Breast epithelium (tissue), 3 donors: Measurements from ENCODE around the gene ERFL.

Experiments
- POLR2A ChIP-seq: fragments of 450-650 bp; IDR thresholded peaks from one replicate; pipeline ENCODE4 v1.6.1; 2016; ENCODE audit warnings: antibody characterized with exemption, mild to moderate bottlenecking, moderate library complexity
- POLR2AphosphoS5 ChIP-seq, 3 donors: sonication (generic); formaldehyde crosslinking; IDR thresholded peaks; one replicate each; pipeline ENCODE4 v1.6.1; 2017; ENCODE audit warnings: antibody characterized with exemption in 3 of 3
- TF ChIP-seq, protein P1 (sequence below), 3 donors: fragments of 450-650 bp; IDR thresholded peaks; one replicate each; pipeline ENCODE4 v1.5.1; 2016 to 2017; ENCODE audit warnings: antibody characterized with exemption in 3 of 3, mild to moderate bottlenecking in 3 of 3, moderate library complexity in 3 of 3

GRCh38 chr19:41944336-41944735, 16.1 kb upstream of the ERFL start:
- TF ChIP-seq POLR2A (no peak), POLR2AphosphoS5 (IDR thresholded peaks at IDR 0.05) (no peak)
- TF ChIP-seq, protein P1, sequence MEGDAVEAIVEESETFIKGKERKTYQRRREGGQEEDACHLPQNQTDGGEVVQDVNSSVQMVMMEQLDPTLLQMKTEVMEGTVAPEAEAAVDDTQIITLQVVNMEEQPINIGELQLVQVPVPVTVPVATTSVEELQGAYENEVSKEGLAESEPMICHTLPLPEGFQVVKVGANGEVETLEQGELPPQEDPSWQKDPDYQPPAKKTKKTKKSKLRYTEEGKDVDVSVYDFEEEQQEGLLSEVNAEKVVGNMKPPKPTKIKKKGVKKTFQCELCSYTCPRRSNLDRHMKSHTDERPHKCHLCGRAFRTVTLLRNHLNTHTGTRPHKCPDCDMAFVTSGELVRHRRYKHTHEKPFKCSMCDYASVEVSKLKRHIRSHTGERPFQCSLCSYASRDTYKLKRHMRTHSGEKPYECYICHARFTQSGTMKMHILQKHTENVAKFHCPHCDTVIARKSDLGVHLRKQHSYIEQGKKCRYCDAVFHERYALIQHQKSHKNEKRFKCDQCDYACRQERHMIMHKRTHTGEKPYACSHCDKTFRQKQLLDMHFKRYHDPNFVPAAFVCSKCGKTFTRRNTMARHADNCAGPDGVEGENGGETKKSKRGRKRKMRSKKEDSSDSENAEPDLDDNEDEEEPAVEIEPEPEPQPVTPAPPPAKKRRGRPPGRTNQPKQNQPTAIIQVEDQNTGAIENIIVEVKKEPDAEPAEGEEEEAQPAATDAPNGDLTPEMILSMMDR (IDR thresholded peaks at IDR 0.05) = no peak
